Kidney (tissue), 14 donors: ENCODE results near the gene HOXC6. TPM values are rescaled to one million over a fixed set of nuclear protein-coding genes. Genes with fewer than 3 reads are reported as not detected.
A peak's percentile ranks its signal among the peaks of the same experiment; 100 is the strongest.

Source experiments
- DNase-seq, 5 donors: peaks; one replicate each; pipeline ENCODE4 v3.0.0-alpha.2; 2013 to 2020
- FAIRE-seq: peaks from 2 replicates; lab custom pipeline; 2012; peaks lifted over from hg19 to GRCh38; lab: Jason Lieb, UNC
- H3K27ac ChIP-seq, 2 donors: one replicate each; pipeline ENCODE4 v1.7.0; 2013; ENCODE audit warnings: low read depth in 2 of 2, low read length in 2 of 2, inconsistent platforms in 1 of 2
- H3K27me3 ChIP-seq: one replicate; pipeline ENCODE4 v1.7.1; 2013; ENCODE audit warnings: low read length, inconsistent platforms; ENCODE audit not compliant: control insufficient read depth, insufficient read depth
- H3K36me3 ChIP-seq, 3 donors: one replicate each; pipeline versions ENCODE4 v1.7.0 to v1.7.1; 2013; ENCODE audit warnings: low read length in 3 of 3, control low read depth in 1 of 3, inconsistent platforms in 1 of 3; ENCODE audit not compliant: insufficient read depth in 3 of 3, control insufficient read depth in 2 of 3
- H3K4me1 ChIP-seq, 3 donors: one replicate each; pipeline versions ENCODE4 v1.7.0 to v1.7.1; 2013; ENCODE audit warnings: low read length in 3 of 3, inconsistent platforms in 1 of 3, low read depth in 1 of 3; ENCODE audit not compliant: control insufficient read depth in 2 of 3, insufficient read depth in 2 of 3
- H3K4me3 ChIP-seq, 3 donors: one replicate each; pipeline versions ENCODE4 v1.7.0 to v1.8.1; 2013; ENCODE audit warnings: low read length in 3 of 3, control low read depth in 1 of 3, inconsistent platforms in 1 of 3
- H3K9ac ChIP-seq, 3 donors: one replicate each; pipeline versions ENCODE4 v1.7.0 to v1.7.1; 2013; ENCODE audit warnings: low read length in 3 of 3, control low read depth in 1 of 3, inconsistent platforms in 1 of 3
- H3K9me3 ChIP-seq, 3 donors: one replicate each; pipeline versions ENCODE4 v1.7.0 to v1.7.1; 2013; ENCODE audit warnings: low read length in 3 of 3, control low read depth in 1 of 3, inconsistent platforms in 1 of 3; ENCODE audit not compliant: control insufficient read depth in 2 of 3, insufficient read depth in 1 of 3
- CTCF ChIP-seq: IDR thresholded peaks from 3 replicates; pipeline ENCODE4 v1.5.1; 2012; ENCODE audit warnings: mild to moderate bottlenecking, moderate library complexity, borderline replicate concordance; ENCODE audit not compliant: insufficient read depth; ENCODE audit errors: extremely low read depth
- intact Hi-C: fragments of 100-400 bp; cut with DNase I; formaldehyde crosslinking; loops from one replicate; pipeline ENCODE4 v1.11.1; 2022
- polyA plus RNA-seq: library from polyadenylated mRNA; stranded (reverse); fragments of 350-450 nt; fragmentation: Illumina TruSeq; extraction: RNeasy Lipid Tissue Mini Kit (QIAGEN cat#74804); gene quantifications from one replicate; pipeline ENCODE4 v1.2.3, GENCODE V29; 2014; ENCODE audit warnings: low read depth, low replicate concordance; ENCODE audit not compliant: insufficient read depth
- total RNA-seq: library from RNA; stranded (reverse); fragmentation: NEBNext Ultra II Directional; extraction: Animal tissue kit (Norgen Biotek cat#: 25700); gene quantifications from one replicate; pipeline ENCODE4 v1.2.1, GENCODE V29; 2021
- donor health status: control.
- donor health status: control.
- donor health status: control.
- donor health status: control.
- donor health status: control.
- donor health status: DM: yes; HTN: yes; CAD: no.
- donor health status: Normal renal cell carcinoma (clear cell type).

HOXC6 gene
- total and polyA plus RNA-seq, 2 donors from 2014 or later, result 11.4 to 22.0 TPM

- peak overlapping the region; percentile 21 to 52 (median 43) for H3K4me3 ChIP-seq
- no peak for TF ChIP-seq CTCF
- intact Hi-C loops, result no loop called here
- no peaks in the 10 kb centered on the region for H3K27me3 ChIP-seq
- peak in 2 of 5 donors; percentile 37 to 50 for DNase-seq
- FAIRE-seq, result no peak
- H3K9me3 ChIP-seq, result no peaks in the 10 kb centered on the region
- peak overlapping the region; percentile 5 to 73 (median 6) for H3K9ac ChIP-seq
- peaks cover 2 to 10% (median 9%) of the 10 kb centered on the region in 3 donors for H3K4me1 ChIP-seq
- H3K36me3 ChIP-seq, result no peaks in the 10 kb centered on the region
- peak overlapping the region; percentile 2 to 71 for H3K27ac ChIP-seq
Measured at GRCh38 chr12:54019924-54020590, 8.2 kb upstream of the HOXC6 start.

GRCh38 chr12:54020591-54021405, 7.4 kb upstream of the HOXC6 start:
- H3K4me3 ChIP-seq, result peak overlapping the region; percentile 21 to 40 (median 22)
- peak overlapping the region; percentile 49 to 73 for H3K27ac ChIP-seq
- DNase-seq, result peak in 2 of 5 donors; percentile 54 to 66
- FAIRE-seq, result no peak
- no peak for TF ChIP-seq CTCF
- intact Hi-C loops, result no loop called here
- peak overlapping the region; percentile 3 to 73 (median 19) for H3K9ac ChIP-seq
- H3K36me3 ChIP-seq, result no peaks in the 10 kb centered on the region
- H3K9me3 ChIP-seq, result no peaks in the 10 kb centered on the region
- peaks cover 2 to 10% (median 8%) of the 10 kb centered on the region in 3 donors for H3K4me1 ChIP-seq
- H3K27me3 ChIP-seq, result no peaks in the 10 kb centered on the region

- peak in 4 of 5 donors; percentile 79 to 88 (median 83) for DNase-seq
- no peak for FAIRE-seq
- Histone ChIP-seq H3K4me3 (peak overlapping the region; percentile 7 to 40 (median 22)), H3K36me3 (no peaks in the 10 kb centered on the region), H3K9ac (peak overlapping the region in 1 of 3 donors; percentile 23), H3K4me1 (peaks cover 8 to 10% (median 8%) of the 10 kb centered on the region in 3 donors), H3K27ac (peak overlapping the region; percentile 49 to 73), H3K9me3 (no peaks in the 10 kb centered on the region), H3K27me3 (peaks cover 3% of the 10 kb centered on the region)
- no peak for TF ChIP-seq CTCF
- intact Hi-C loops, result no loop called here
Measured at GRCh38 chr12:54021432-54022013, 6.7 kb upstream of the HOXC6 start.
